Vagina (tissue), 2 donors: ENCODE measurements around the gene LST1.

Experiments used
- CTCF ChIP-seq, 3 experiments: fragments of 450-650 bp in 2 of 3; fragments of 200-600 bp in 1 of 3; sonication (generic) in 1 of 3; IDR thresholded peaks; one replicate each; pipeline ENCODE4 v1.5.1; 2017 to 2019; ENCODE audit warnings: antibody characterized with exemption in 3 of 3, mild to moderate bottlenecking in 2 of 3, moderate library complexity in 2 of 3
- POLR2A ChIP-seq, 2 donors: fragments of 450-650 bp; IDR thresholded peaks; one replicate each; pipeline ENCODE4 v1.6.1; 2017; ENCODE audit warnings: antibody characterized with exemption in 2 of 2, mild to moderate bottlenecking in 2 of 2, moderate library complexity in 2 of 2
- POLR2AphosphoS5 ChIP-seq, 2 donors: sonication (generic); formaldehyde crosslinking; IDR thresholded peaks; one replicate each; pipeline ENCODE4 v1.9.0; 2017; ENCODE audit warnings: antibody characterized with exemption in 2 of 2, mild to moderate bottlenecking in 2 of 2, low read depth in 1 of 2; ENCODE audit not compliant: insufficient read depth in 1 of 2

GRCh38 chr6:31567531-31568370 lies 18.3 kb upstream of the LST1 start:
- TF ChIP-seq CTCF (IDR thresholded peaks at IDR 0.05) (no peak), POLR2A (IDR thresholded peaks at IDR 0.05) (no peak), POLR2AphosphoS5 (IDR thresholded peaks at IDR 0.05; ENCODE audit: insufficient read depth in 1 of 2, low read depth in 1 of 2) (no peak)
